ENCODE measurements around the gene CLTC. TPM values are rescaled to one million over a fixed set of nuclear protein-coding genes. Genes with fewer than 3 reads are reported as not detected.

The CLTC gene
- total and polyA plus RNA-seq, 2 of the 13 experiments (the other 11 are each of a cell fraction or from before 2014, with no cell fraction given): 134 to 283 TPM

DNA sequence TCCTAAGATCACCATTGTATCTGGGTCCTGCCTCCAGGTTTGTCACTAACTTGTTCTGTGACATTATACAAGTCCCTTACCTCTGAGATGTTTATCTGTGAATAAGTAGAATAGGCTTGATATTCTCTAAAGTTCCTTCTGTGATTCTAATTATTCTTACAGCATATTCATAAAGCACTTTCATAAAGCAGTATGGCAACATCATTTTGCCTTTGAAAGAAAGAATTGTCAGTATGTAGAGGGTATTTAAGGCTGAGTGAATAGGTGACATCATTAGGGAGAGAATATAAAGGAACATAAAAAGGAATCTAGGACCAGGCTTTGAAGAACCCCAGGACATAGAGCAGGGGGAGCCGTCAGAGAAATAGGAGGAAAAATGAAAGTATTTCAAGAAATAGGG lies 103.3 kb downstream of the CLTC start:
- WGBS (ENCODE audit: low lambda C conversion rate): 69% methylated on average over 1 of the region's 1 CpG
- no peaks in the 10 kb centered on the region for H4K20me1 ChIP-seq (ENCODE audit: insufficient read depth, low read length)
- peaks cover 0 to 2% of the 10 kb centered on the region in 2 experiments; a peak in 1 of 5 replicates for H3K36me3 ChIP-seq (replicated peaks in 1 of 2; ENCODE audit: control insufficient read depth in 1 of 2, insufficient read depth in 2 of 2, low read length in 2 of 2)
- in situ Hi-C loops (cut with HindIII; ENCODE audit: extremely low pct_ligation_motif_present, low pct_unique_long_range_greater_than_20kb) (no loop called here), intact Hi-C loops (cut with micrococcal nuclease; ENCODE audit: unreplicated experiment) (no loop called here)
- DNase-seq (ENCODE audit: low spot score) (no peak), FAIRE-seq (no peak), ATAC-seq (peak; percentile 44)
- no peak overlapping the region for H3K9ac ChIP-seq (ENCODE audit: insufficient read depth, low read depth, low read length)
- H3K4me2 ChIP-seq (ENCODE audit: low read depth, low read length): peak overlapping the region; percentile 46
- no peak overlapping the region for H3K4me3 ChIP-seq (replicated peaks in 1 of 3; ENCODE audit: insufficient read depth in 1 of 3, low read depth in 2 of 3, low read length in 3 of 3)
- H3K4me1 ChIP-seq (ENCODE audit: insufficient read depth, low read length): peaks cover 75% of the 10 kb centered on the region
- peak overlapping the region; percentile 33 for H3K27ac ChIP-seq (ENCODE audit: extremely low read length, insufficient read depth, low read length)
- H2AFZ ChIP-seq (ENCODE audit: low read length): no peak overlapping the region
- peaks cover 87% of the 10 kb centered on the region for H3K79me2 ChIP-seq (ENCODE audit: insufficient read depth, low read length)
- H3K9me3 ChIP-seq (ENCODE audit: low read length): no peaks in the 10 kb centered on the region
- BruUV-seq (replicated peaks): no TSS peak
- TF ChIP-seq CSRNP2 (CRISPR knock-in tag; conservative IDR thresholded peaks at IDR 0.05; ENCODE audit: low read depth) (no peak), SKI (IDR thresholded peaks at IDR 0.05; ENCODE audit: partially characterized antibody) (no peak), TOPORS (CRISPR knock-in tag; IDR thresholded peaks at IDR 0.05) (no peak), TAF15 (IDR thresholded peaks at IDR 0.05; ENCODE audit: low read depth, low read length, poor library complexity, severe bottlenecking) (no peak), DMTF1 (CRISPR knock-in tag; IDR thresholded peaks at IDR 0.05) (no peak), ATF7 (IDR thresholded peaks at IDR 0.05) (peak; percentile 42; the same call in 1 of the 2 replicates), ATF7 (CRISPR knock-in tag; IDR thresholded peaks at IDR 0.05) (no peak), KLF9 (CRISPR knock-in tag; IDR thresholded peaks at IDR 0.05; ENCODE audit: low read depth) (no peak), RFXAP (CRISPR knock-in tag; IDR thresholded peaks at IDR 0.05; ENCODE audit: borderline replicate concordance) (no peak)
- TF ChIP-seq, protein P1, sequence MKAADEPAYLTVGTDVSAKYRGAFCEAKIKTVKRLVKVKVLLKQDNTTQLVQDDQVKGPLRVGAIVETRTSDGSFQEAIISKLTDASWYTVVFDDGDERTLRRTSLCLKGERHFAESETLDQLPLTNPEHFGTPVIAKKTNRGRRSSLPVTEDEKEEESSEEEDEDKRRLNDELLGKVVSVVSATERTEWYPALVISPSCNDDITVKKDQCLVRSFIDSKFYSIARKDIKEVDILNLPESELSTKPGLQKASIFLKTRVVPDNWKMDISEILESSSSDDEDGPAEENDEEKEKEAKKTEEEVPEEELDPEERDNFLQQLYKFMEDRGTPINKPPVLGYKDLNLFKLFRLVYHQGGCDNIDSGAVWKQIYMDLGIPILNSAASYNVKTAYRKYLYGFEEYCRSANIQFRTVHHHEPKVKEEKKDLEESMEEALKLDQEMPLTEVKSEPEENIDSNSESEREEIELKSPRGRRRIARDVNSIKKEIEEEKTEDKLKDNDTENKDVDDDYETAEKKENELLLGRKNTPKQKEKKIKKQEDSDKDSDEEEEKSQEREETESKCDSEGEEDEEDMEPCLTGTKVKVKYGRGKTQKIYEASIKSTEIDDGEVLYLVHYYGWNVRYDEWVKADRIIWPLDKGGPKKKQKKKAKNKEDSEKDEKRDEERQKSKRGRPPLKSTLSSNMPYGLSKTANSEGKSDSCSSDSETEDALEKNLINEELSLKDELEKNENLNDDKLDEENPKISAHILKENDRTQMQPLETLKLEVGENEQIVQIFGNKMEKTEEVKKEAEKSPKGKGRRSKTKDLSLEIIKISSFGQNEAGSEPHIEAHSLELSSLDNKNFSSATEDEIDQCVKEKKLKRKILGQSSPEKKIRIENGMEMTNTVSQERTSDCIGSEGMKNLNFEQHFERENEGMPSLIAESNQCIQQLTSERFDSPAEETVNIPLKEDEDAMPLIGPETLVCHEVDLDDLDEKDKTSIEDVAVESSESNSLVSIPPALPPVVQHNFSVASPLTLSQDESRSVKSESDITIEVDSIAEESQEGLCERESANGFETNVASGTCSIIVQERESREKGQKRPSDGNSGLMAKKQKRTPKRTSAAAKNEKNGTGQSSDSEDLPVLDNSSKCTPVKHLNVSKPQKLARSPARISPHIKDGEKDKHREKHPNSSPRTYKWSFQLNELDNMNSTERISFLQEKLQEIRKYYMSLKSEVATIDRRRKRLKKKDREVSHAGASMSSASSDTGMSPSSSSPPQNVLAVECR (CRISPR knock-in tag; IDR thresholded peaks at IDR 0.05; ENCODE audit: borderline replicate concordance): no peak
- CTCF ChIA-PET (ENCODE audit: low intra/inter-chr PET ratio, low total read pairs): no interaction called here
- POLR2A ChIA-PET: interaction anchor here (2.5 kb wide), 1 partner anchor 15 kb away, joined by 9 read pairs; the partner anchor contains the start of genes PTRH2 and VMP1
- no peaks in the 10 kb centered on the region for H3K27me3 ChIP-seq (ENCODE audit: control insufficient read depth in 1 of 2, insufficient read depth in 2 of 2, low read length in 2 of 2)
